GM15510 (cell line): ENCODE data around the gene CASQ2.

ENCODE experiments used
- POLR2A ChIP-seq: IDR thresholded peaks from 3 replicates; pipeline ENCODE4 v1.6.1; 2011; ENCODE audit warnings: borderline replicate concordance; ENCODE audit not compliant: insufficient read length; ENCODE audit errors: extremely low read depth

CASQ2 gene

DNA sequence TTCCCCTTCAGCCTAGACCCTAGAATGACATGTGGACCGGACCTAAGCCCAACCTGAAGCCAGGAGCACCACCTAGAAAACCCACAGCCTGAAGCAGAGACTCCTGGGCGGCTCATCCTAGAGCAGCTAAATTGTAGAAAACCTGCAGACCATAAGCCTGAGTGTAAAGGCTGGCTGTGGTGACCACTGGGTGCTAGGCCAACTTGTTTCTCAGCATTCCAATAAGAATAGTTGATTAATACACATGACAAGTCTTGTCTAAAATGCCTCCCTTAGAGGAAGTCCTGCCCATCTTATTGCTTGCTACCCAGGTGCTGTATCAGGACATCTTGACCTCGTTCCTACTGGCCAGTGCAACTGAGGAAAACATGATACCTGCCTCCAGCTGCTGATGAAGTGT lies 23.3 kb upstream of the CASQ2 start:
- TF ChIP-seq POLR2A, result no peak

DNA sequence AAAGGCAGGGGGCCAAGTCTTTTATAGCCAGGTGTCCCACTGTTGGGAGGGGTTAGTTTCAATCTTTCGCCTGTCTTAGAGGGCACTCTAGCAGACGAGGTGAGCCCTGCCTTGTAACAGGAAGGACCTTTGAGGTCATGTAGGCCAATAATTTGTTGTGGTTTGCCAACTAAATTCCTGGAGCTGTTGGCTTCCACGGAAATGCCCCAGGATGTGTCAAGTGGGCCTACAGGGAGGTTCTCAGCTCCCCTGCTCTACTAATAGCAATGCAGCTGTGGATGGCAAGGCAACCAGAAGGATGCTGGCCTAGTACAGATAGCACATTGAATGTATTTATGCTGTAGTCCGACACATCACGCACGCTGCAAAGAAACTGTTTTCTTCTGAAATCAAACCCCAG lies 22.3 kb upstream of the CASQ2 start:
- TF ChIP-seq POLR2A, result no peak

DNA sequence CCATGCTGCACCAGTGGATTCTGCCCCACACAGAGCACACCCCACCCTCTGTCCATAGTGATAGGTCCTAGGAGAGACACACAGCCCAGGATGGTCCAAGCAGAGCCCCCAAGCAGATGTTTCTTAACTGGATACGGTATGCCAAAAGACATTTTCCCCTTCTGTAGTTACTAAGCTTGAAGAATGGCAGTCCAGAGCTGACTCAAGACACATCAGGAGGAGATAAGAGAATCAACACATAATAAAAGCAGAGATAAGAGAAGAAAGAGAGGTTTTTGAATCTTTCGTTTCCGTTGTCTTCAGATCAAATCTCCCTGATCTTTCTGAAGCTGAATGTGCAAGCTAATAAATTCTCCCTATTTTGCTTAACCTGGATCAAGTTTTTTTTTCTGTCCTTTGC lies 21.8 kb upstream of the CASQ2 start:
- TF ChIP-seq POLR2A, result no peak

DNA sequence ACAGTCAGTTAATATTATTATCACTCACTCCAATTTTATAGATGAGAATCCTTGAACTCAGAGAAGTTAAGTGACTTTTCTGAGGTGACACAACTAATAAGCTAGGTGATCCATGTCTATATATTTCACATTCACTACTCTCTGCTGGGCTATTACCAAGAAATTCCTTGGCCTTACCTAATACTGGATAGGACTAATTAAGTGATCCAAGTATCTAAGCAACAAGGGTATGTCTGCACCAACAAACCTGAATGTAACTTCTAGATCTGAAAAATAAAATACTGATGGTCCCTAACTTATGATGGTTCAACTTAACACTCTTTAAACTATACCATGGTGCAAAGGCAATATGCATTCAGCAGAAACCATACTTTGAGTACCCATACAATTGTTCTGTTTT lies 14.8 kb upstream of the CASQ2 start:
- no peak for TF ChIP-seq POLR2A

DNA sequence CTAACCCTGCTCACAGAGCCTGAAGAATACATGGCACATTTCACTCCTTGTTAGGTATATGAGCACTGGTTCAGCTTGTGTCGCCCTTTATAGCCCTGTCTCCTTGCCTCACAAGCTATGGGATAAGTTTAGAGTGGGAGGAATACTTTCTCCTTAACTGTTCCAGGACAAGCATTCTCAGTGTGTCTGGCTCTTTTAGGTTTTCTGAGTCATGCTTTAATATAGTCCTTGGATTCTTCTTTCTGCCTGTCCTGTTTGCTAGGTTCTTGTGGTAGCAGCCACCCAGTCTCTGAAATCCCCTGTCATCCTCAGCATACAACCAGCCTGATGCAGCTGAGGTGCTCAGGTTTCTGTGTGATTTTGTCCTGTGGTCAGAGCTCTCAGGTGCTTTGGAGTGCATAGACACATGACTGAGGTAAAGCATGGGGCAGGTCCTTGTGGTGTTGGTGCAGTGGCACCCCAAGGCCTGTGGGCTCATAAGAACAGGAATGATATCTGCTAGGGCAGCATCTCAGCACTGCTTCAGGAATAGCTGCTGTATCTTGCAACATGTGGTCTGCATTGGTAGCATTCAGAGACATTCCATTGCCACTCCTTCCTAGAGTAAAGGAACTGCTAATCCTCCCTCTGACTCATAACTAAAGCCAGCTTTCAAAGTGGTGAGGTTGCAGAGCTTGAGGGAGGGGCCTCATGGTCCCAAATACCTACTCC lies 14.2 kb upstream of the CASQ2 start:
- TF ChIP-seq POLR2A, result no peak

DNA sequence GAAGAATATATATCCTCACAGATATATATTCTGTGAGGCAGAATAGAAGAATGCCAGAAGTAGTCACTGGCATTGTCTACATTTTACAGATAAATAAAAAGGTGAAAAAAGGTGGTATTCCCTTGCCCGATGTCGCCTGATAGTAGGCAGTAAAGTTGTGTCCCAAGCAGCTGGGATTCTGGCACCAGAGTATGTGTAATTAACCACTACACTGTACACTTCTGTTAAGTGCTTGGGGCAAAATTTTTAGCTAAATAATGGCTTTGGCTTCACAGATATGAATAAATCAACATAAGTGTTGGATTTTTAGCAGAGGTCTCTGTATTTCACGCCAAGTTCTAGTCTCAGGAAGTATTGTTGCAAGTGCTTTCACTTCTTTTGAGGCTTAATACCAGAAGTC lies 13.3 kb upstream of the CASQ2 start:
- TF ChIP-seq POLR2A, result no peak

DNA sequence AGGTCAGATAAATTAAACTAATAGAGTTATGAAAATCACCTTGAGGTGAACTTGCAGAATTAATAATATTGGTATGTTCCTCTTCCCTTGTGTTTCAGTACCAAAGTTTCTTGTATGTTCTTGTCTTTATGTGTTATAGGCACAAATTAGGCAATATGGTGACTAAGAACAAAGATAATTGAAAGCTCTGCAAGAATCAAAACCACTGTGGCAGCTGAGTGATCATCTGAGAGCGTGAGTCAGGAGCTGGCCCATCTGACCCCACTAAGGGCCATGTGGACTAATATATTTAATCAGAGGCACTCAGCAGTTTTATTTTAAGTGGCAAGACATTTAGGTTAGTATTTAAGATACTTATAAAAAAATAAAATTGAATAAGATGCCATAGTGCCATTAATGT lies 12.8 kb upstream of the CASQ2 start:
- no peak for TF ChIP-seq POLR2A

DNA sequence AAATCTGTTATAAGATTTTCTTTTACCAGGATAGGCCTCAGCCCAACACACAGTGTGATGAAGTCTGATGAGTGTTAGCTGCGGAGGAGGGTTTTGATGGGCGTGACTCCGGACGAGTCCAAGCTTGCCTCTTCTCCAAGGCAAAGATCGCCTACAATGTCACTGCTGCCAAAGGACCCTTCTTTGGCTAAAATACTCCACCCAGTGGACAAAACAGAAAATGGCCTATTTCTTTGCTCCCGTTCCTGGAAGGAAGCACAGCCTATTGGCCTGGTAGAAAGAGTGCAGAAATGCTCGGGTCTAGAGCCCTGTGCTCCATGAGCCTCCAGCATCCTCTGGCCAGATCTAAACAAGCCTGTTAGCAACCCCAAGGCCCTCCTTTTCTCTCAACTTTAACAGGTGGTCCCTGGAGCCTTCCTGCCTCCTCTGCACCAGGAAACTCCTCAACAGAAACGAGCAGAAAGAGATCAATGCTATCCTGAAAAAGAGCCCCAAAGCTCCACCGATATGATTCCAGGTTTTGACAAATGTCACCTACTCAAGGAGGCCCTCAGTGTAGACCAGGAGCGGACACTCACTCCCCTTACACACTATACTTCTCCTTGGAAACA lies 3.4 kb upstream of the CASQ2 start:
- no peak for TF ChIP-seq POLR2A

DNA sequence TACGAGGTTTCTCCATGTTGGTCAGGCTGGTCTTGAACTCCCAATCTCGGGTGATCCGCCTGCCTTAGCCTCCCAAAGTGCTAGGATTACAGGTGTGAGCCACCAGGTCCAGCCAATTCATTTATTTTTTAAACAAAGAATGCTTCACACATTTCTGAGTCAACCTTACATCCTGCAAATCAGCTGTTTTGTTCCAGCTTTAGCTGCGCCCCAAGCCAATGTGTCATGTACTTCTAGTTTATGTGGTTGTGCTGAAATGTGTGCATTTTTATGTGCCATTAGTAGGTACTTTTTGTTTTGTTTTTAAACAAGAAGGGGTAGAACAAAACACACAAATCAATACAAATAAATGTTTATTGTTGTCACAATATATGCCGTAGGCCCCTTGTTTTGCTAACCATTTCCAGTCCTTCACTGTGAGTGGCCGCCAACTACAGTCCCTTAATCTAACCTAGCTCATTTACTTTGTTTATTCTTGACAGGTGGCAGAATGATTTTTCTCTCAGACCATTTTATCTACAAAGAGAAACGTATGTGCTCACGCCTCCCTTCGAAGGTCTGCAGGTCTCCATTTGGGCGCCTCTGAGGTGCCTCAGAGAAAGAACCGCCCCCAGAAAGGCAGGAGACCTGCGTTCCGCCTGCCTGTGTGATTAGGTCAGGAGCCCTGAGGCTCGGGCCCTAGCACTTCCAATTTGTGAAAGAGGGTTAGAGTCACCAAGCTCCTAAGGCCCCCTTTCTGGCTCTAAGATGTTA lies 2.8 kb upstream of the CASQ2 start:
- TF ChIP-seq POLR2A, result no peak

DNA sequence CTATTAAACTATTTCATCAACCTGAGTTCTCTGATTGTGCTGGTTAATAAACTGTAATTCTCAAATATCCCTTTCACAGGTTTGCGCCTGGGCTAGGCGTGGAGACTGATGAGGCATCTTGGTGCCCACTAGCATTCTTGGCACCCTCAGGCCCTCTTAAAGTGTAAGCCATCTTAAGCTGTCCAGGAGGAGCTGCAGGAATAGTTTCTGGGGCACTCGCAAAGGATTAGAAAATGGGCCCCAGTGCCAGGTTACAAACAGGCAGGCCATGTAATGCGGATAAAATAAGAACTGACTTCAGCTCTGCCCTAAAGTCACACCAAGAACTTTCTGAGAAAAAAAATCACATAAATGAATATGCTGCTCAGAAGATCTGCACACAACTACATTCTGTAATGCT lies 1.1 kb downstream of the CASQ2 start:
- no peak for TF ChIP-seq POLR2A

DNA sequence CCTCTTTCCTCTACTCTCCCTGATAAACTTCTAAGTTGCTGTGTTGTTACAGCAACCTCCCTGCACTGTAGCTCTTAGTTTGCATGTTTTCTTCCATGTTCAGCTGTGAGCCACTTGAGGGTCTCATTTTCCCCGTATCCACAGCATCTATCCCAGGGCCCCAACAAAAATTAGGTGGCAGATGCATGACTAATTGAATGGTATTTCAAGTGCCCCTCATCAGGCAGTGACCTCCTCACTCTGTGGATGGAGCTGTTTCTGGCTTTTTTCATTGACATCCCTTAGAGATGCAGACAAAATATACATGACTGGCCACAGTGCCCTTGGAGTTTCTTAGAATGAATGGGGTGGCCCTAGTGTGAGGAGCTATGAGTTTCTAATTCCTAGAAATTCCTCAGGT lies 3.4 kb downstream of the CASQ2 start:
- no peak for TF ChIP-seq POLR2A

DNA sequence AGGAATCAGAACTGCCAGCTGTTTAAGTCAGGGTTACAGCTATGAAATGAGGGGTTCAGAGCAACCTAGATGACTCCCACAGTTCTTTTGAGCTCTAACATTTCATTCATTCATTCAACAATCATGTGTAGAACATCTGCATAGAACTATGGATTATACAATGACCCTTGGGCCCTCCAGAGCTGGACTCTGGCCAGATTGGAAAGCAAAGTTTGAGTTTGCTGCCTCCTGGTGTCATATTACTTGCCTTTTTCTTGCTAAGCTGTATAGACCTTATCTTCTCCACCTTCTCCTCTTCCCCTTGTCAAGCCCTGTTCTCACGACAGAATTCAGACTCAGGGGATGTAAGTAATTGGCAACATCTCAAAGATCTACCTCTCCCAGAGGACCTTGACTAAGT lies 4.0 kb downstream of the CASQ2 start:
- no peak for TF ChIP-seq POLR2A

DNA sequence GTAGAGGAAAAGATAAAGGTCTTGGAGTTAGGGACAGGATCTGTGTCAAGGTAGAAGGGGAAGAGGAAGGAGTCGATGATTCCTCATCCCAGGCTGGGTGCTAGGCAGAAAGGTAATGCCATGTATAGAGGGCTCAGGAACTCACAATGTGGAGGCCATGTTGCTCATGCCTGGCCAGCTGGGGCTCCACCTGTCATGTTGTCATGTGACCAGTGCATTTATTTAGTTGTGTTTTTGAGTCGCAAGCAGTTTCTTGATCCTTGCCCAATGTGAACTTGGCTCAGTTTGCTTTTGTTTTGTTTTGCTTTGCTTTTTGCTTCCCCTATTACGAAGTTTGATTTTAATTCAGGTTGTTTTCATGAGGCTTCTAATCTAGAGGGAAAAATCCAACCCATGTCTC lies 5.7 kb downstream of the CASQ2 start:
- no peak for TF ChIP-seq POLR2A

DNA sequence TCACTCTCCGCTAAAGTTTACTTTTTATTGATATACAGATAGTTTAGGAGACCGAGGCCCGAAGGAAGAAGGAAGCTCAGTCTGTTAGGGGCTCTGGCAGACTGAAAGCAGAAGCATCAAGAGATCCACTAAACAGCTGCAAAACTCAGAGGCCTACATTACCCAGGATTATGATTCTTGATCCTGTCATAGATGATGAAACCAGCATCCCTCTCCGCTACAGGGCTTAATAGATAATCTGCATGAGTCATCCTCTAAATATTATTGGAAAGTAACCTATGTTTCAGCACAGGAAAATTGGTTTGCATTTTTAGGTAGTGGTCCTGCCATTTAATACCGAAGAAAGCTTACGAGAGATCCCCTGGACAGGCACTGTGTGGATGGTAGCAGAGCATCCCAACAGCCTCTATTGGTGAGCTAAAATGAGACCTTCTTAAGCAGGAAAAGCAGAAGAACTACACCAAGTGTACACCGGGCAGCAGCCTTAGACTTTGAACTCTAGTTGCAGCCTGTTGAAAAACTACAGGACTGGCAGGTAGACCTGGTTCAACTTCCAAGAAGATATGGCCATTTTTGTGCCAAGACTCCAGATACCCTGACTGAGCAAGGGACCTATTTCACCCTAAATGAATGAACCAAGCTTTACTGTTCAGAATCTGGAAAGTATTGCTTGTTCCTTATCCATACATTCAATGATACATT lies 6.8 kb downstream of the CASQ2 start:
- TF ChIP-seq POLR2A, result no peak

DNA sequence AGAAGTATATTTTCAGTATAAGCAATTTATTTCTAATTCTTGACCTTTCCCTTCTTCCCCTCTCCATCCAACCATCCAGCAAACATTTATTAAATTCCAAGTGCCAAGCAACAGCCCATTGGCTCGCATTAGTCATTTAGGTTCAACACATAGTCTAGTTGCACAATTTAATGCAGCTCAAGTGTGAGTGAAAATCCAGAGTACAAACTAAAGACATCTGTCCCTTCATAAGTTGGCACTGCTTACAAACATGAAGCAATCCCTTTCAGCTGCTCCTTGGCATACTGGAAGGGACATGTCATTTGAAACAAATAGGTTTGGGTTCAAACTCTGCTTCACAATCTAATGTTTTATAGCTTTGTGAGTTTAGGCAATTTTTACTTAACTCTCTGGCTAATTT lies 10.7 kb downstream of the CASQ2 start:
- no peak for TF ChIP-seq POLR2A
